Activated CD4-positive, alpha-beta memory T cell treated with anti-CD3 and anti-CD28 coated beads for 36 hours (primary cell): ENCODE results near the gene SGMS1. TPM values are rescaled to one million over a fixed set of nuclear protein-coding genes. Genes with fewer than 3 reads are reported as not detected.
"Not testable (repeated sequence)": the region's sequence is repeated elsewhere in the genome, so short reads cannot be mapped to it uniquely, and the experiment has no call there.

Experiments used
- CTCF ChIA-PET: fragments of 350-600 bp; sonication (Branson Sonifier 250); formaldehyde crosslinking; loops from one replicate; lab custom pipeline; 2021; ENCODE audit warnings: antibody characterized with exemption, inconsistent platforms; lab: Charles Lee
- POLR2A ChIA-PET: fragments of 350-600 bp; sonication (Branson Sonifier 250); formaldehyde crosslinking; loops from one replicate; lab custom pipeline; 2021; ENCODE audit warnings: antibody characterized with exemption; lab: Charles Lee
- DNase-seq: peaks from one replicate; pipeline ENCODE4 v3.0.0-alpha.2; 2020
- H3K27ac Mint-ChIP-seq: one replicate; pipeline ENCODE4 v1.8.0; 2021; ENCODE audit warnings: mixed read lengths
- H3K27me3 Mint-ChIP-seq: one replicate; pipeline ENCODE4 v1.8.0; 2021; ENCODE audit warnings: mixed read lengths
- H3K36me3 Mint-ChIP-seq: one replicate; pipeline ENCODE4 v1.8.0; 2021; ENCODE audit warnings: mixed read lengths
- H3K4me1 Mint-ChIP-seq: one replicate; pipeline ENCODE4 v1.8.0; 2021; ENCODE audit warnings: low read depth, mixed read lengths
- H3K4me3 Mint-ChIP-seq: one replicate; pipeline ENCODE4 v1.8.0; 2021; ENCODE audit warnings: mild to moderate bottlenecking, mixed read lengths
- H3K9me3 Mint-ChIP-seq: one replicate; pipeline ENCODE4 v1.8.0; 2021; ENCODE audit warnings: mixed read lengths
- intact Hi-C: fragments of 100-400 bp; cut with micrococcal nuclease; formaldehyde crosslinking; loops from one replicate; pipeline ENCODE4 v1.15.1; 2023
- total RNA-seq, 2 experiments: library from RNA; stranded (reverse); gene quantifications; one replicate each; pipeline ENCODE4 v1.2.3, GENCODE V29; 2021

SGMS1 gene
- total RNA-seq, 2 experiments from 2014 or later, result 6.8 to 7.2 TPM

DNA sequence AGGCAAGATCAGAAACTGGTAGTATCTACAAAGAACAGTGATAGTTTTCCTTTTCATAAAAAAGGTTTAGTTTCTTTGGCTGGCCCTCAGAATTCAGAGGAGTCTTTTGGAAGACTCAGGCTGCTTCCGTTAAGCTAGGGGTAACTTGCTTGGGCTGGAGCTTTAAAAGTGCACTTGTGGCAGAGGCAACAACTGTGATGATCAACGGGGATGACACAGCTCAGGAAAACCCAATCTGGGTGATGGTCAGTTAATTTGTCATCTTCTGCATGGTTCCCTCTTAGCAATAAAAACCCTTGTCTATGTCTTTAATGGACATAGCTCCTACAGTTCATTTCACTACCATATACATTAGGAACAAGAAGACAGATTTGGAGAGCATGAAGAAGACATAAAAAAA lies 46.7 kb downstream of the SGMS1 start:
- Mint-ChIP-seq H3K9me3 (no peaks in the 10 kb centered on the region), H3K36me3 (no peaks in the 10 kb centered on the region), H3K4me1 (peaks cover 60% of the 10 kb centered on the region), H3K27ac (no peak overlapping the region), H3K4me3 (no peak overlapping the region), H3K27me3 (no peaks in the 10 kb centered on the region)
- ChIA-PET POLR2A (interaction anchor here (1.0 kb wide), 1 partner anchor 28 kb away, joined by 3 read pairs; no protein-coding TSS in a partner anchor), CTCF (interaction anchor here (0.8 to 1.6 kb wide), 4 partner anchors 8 to 45 kb away, joined by 3 to 5 read pairs (median 4); no protein-coding TSS in a partner anchor)
- DNase-seq, result no peak
- intact Hi-C loops, result loop anchor here (5.0 kb wide), 1 partner anchor 45 kb away; the partner anchor contains the start of gene SGMS1

DNA sequence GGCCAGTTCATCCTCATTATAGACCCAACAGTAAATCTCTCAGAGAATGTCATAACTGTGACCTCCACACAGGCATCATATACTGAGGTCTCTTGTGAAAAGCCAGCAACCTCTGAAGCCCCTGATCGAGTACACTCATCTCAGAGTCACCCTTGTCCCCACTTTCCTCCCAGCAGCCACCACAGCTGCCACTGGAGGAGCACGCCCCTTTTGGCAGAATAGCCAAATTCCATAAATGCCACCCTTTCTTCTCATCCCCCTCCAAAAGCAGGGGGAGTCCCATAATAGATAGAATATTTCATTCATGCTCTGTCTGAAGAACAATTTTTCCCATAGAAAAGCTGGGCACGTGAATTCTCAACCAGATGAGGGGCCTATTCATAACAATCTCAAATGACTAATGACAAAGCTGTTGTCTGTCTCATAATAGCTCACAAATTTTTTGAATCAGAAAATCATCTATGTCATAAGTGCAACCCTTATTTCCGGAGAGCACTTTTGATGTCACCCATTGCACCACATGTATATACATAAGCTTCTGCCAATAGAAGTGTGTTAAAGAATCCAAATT lies 47.4 kb downstream of the SGMS1 start:
- Mint-ChIP-seq H3K27me3 (no peaks in the 10 kb centered on the region), H3K4me3 (no peak overlapping the region), H3K36me3 (no peaks in the 10 kb centered on the region), H3K9me3 (no peaks in the 10 kb centered on the region), H3K27ac (no peak overlapping the region), H3K4me1 (peaks cover 60% of the 10 kb centered on the region)
- DNase-seq, result no peak
- ChIA-PET POLR2A (no interaction called here), CTCF (interaction anchor here (0.9 to 1.6 kb wide), 2 partner anchors 23 to 46 kb away, joined by 5 read pairs; no protein-coding TSS in a partner anchor)
- intact Hi-C loops, result loop anchor here (1.0 to 5.0 kb wide), 2 partner anchors 36 to 46 kb away; partner anchors contain the start of gene SGMS1

DNA sequence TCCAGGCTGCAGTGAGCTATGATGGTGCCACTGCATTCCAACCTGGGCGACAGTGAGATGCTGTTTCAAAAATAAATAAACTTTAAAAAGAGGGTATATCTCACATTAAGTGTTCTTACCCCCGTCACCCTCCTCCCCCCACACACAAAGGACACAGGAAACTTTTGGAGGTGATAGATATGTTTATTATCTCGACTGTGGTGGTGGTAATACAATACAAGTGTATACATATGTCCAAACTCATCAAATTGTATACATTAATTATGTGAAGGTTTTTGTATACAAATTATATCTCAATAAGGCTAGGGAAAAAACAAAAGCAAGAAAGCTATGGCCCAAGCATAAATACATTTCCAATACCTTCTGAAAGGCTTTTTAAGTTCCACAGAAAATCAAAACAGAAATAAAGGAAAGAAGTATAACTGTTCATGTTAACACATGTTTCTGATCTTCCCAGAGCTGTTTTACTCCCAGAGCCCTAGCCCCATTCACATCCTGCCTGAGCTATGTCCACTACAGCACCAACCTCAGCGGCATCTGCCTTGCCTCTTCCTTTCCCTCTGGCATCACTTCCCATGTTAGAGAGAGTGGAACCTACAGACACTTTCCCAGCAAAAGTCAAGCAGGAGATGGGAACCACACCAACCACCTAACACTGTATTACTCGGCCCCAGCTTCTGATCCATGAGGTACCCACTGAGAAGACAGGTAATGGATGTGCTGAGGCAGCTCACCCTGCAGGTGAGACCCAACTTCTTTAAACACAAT lies 48.1 kb downstream of the SGMS1 start:
- intact Hi-C loops, result loop anchor here (1.0 to 5.0 kb wide), 2 partner anchors 35 to 47 kb away; partner anchors contain the start of gene SGMS1
- ChIA-PET POLR2A (no interaction called here), CTCF (interaction anchor here (0.9 to 1.6 kb wide), 3 partner anchors 22 to 46 kb away, joined by 3 to 5 read pairs (median 5); no protein-coding TSS in a partner anchor)
- no peak for DNase-seq
- Mint-ChIP-seq H3K36me3 (no peaks in the 10 kb centered on the region), H3K27ac (no peak overlapping the region), H3K4me3 (no peak overlapping the region), H3K27me3 (no peaks in the 10 kb centered on the region), H3K9me3 (no peaks in the 10 kb centered on the region), H3K4me1 (peaks cover 55% of the 10 kb centered on the region)

DNA sequence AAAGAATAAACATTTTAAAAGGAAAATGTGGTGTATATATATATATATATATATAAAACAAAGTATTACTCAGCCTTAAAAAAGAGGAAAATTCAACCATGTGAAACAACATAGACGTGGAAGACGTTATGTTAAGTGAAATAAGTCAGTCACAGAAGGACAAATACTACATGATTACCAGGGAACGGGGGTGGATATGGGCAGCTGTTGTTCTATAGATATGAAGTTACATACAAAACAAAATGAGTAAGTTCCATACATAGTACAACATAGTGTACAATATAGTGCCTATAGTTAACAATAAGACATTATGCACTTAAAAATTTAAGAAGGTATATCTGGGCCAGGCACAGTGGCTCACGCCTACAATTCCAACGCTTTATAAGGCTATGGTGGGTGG lies 48.8 kb downstream of the SGMS1 start:
- peaks cover 49% of the 10 kb centered on the region for H3K4me1 Mint-ChIP-seq
- H3K27ac Mint-ChIP-seq, result no peak overlapping the region
- ChIA-PET CTCF (interaction anchor here (1.4 kb wide), 1 partner anchor 21 kb away, joined by 3 read pairs; no protein-coding TSS in a partner anchor), POLR2A (no interaction called here)
- no peaks in the 10 kb centered on the region for H3K9me3 Mint-ChIP-seq
- no peaks in the 10 kb centered on the region for H3K36me3 Mint-ChIP-seq
- intact Hi-C loops, result loop anchor here (5.0 kb wide), 1 partner anchor 47 kb away; the partner anchor contains the start of gene SGMS1
- DNase-seq, result no peak
- no peaks in the 10 kb centered on the region for H3K27me3 Mint-ChIP-seq
- no peak overlapping the region for H3K4me3 Mint-ChIP-seq

DNA sequence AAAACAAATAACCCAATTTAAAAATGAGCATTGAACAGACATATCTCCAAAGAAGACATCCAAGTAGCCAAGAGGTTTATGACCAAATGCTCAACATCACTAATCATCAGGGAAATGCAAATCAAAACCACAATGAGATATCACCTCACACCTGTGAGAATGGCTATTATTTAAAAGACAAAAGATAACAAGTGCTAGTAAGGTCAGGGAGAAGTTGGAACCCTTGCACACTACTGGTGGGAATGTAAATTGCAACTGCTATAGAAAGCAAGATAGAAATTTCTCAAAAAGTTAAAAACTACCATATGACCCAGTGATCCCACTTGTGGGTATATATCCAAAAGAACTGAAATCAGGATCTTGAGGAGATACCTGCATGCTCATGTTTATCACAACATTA lies 49.5 kb downstream of the SGMS1 start:
- H3K4me1 Mint-ChIP-seq, result peaks cover 47% of the 10 kb centered on the region
- intact Hi-C loops, result no loop called here
- H3K4me3 Mint-ChIP-seq, result no peak overlapping the region
- POLR2A ChIA-PET, result no interaction called here
- H3K9me3 Mint-ChIP-seq, result no peaks in the 10 kb centered on the region
- H3K27ac Mint-ChIP-seq, result no peak overlapping the region
- no peaks in the 10 kb centered on the region for H3K36me3 Mint-ChIP-seq
- DNase-seq, result no peak
- CTCF ChIA-PET, result interaction anchor here (1.4 kb wide), 1 partner anchor 21 kb away, joined by 3 read pairs; no protein-coding TSS in a partner anchor
- H3K27me3 Mint-ChIP-seq, result no peaks in the 10 kb centered on the region

DNA sequence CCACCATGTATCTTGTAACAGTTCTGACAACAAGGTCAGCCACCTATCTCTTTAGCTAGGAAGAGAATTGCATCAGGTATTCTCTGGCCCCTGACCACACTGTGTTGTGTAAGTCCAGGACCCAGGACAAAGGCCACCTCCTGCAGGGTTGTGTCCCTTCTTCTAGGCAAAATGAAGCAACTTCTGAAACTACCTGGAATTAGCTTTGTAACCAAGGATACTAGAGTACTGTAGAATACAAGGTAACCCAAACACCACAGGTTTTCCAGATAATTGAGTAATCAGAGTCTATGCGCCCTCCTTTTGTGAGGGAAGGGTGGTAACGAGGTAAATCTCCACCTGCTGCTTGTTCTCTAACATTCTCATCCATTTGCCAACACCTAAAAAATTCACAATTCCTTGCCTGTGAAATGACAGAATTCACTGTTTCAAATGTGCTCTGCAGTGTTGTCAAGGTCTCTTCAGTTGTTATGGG lies 51.7 kb downstream of the SGMS1 start:
- Mint-ChIP-seq H3K36me3 (peaks cover 2% of the 10 kb centered on the region), H3K4me3 (no peak overlapping the region), H3K27me3 (no peaks in the 10 kb centered on the region), H3K4me1 (peaks cover 37% of the 10 kb centered on the region), H3K9me3 (no peaks in the 10 kb centered on the region), H3K27ac (no peak overlapping the region)
- POLR2A ChIA-PET, result no interaction called here
- DNase-seq, result no peak
- CTCF ChIA-PET, result no interaction called here
- intact Hi-C loops, result no loop called here

DNA sequence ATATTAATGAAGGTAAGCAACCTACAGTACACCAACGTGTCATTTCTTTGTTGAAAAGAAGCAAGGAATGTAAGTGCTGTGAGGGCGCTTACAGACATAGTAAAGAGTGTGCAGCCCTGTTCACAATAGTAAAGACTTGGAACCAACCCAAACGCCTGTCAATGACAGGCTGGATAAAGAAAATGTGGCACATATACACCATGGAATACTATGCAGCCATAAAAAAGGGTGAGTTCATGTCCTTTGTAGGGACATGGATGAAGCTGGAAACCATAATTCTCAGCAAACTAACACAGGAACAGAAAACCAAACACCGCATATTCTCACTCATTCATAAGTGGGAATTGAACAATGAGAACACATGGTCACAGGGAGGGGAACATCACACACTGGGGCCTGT lies 55.0 kb downstream of the SGMS1 start:
- intact Hi-C loops, DNase-seq, H3K4me3 Mint-ChIP-seq, H3K9me3 Mint-ChIP-seq, POLR2A ChIA-PET, H3K36me3 Mint-ChIP-seq, H3K27me3 Mint-ChIP-seq, H3K27ac Mint-ChIP-seq: not testable (repeated sequence)
- peaks cover 22% of the 10 kb centered on the region for H3K4me1 Mint-ChIP-seq
- CTCF ChIA-PET, result interaction anchor here (1.6 kb wide), 1 partner anchor 9 kb away, joined by 3 read pairs; no protein-coding TSS in a partner anchor

DNA sequence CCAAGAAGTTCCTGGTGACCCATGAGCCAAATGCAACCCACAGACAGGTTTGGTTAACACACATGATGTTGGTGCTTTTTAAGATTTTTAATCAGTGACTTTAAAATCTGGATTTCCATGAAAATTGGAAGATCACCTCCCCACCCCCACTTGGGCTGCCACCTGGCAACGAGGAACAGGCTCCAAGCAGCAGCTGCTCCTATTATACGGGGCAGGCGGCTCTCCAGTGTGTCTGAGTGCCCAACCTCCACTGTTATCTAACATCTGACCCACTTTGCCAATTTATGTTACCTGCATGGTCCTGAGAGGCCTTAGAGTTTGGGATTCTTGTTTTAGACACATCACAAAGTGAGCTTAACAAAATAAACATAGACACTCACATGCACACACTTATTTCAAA lies 56.4 kb downstream of the SGMS1 start:
- H3K4me3 Mint-ChIP-seq, result no peak overlapping the region
- DNase-seq, result no peak
- peaks cover 14% of the 10 kb centered on the region for H3K4me1 Mint-ChIP-seq
- no peak overlapping the region for H3K27ac Mint-ChIP-seq
- H3K36me3 Mint-ChIP-seq, result peaks cover 2% of the 10 kb centered on the region
- no peaks in the 10 kb centered on the region for H3K27me3 Mint-ChIP-seq
- H3K9me3 Mint-ChIP-seq, result no peaks in the 10 kb centered on the region
- intact Hi-C loops, result no loop called here
- ChIA-PET POLR2A (no interaction called here), CTCF (interaction anchor here (0.6 kb wide), 1 partner anchor 14 kb away, joined by 3 read pairs; no protein-coding TSS in a partner anchor)

DNA sequence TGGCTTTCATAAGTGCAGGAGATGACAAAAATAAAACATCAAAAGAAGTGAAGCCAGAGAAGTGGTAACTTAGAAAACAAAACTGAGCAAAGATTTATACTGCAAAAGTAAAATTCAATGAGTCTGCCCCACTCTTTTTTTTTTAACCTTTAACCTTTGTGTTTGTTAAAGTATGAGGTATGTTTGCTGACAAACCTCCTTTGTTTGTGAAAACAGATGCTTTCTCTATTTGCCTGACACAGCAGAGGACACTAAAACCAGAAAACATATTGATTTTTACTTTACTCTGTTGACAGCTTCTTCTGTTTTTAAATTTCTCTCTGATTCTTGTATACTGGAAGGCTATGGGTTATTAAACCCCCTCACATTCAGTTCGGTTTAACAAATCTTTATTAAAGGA lies 57.6 kb downstream of the SGMS1 start:
- CTCF ChIA-PET, result interaction anchor here (1.1 kb wide), 1 partner anchor 88 kb away, joined by 3 read pairs; no protein-coding TSS in a partner anchor
- H3K9me3 Mint-ChIP-seq, result no peaks in the 10 kb centered on the region
- H3K27ac Mint-ChIP-seq, result no peak overlapping the region
- no peak overlapping the region for H3K4me3 Mint-ChIP-seq
- H3K4me1 Mint-ChIP-seq, result peaks cover 8% of the 10 kb centered on the region
- H3K27me3 Mint-ChIP-seq, result no peaks in the 10 kb centered on the region
- POLR2A ChIA-PET, result no interaction called here
- DNase-seq, result no peak
- intact Hi-C loops, result no loop called here
- peaks cover 2% of the 10 kb centered on the region for H3K36me3 Mint-ChIP-seq

DNA sequence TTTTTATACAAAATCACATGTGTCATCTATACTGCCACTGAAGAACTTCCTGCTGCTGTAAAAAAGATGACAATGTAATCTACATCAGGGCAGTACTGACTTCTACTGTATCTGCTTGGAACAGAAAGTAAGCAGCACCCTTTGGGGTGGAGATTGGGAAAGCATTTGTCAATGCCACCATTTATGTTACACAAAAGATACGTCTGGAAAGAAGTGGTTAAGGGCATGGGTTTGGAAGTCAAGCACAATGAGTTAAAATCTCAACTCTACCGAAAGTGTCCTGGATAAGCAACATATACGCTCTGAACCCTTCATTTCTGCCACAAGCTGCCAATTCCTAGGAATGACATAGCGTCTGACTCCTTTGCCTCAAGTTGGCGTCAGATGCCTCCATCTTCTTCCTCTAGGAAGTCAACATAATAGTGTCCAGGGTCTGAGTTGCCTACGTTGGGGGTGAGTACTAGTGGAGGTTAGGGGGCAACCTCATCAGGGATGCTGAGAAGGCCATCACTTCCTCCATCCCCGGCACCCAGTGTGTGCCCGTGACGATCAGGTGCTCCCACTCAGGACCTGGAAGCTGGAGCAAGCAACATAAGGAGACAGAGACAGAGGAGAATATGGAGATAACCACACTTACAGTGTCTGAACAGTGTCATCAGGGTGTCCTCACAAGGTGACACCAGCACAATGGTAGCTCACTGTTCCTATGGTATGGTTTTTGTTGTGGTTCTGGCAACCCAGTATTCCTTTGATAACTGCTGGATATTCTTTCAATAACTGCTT lies 58.3 kb downstream of the SGMS1 start:
- Mint-ChIP-seq H3K4me1 (peaks cover 8% of the 10 kb centered on the region), H3K36me3 (peaks cover 2% of the 10 kb centered on the region), H3K27ac (no peak overlapping the region), H3K27me3 (no peaks in the 10 kb centered on the region), H3K4me3 (no peak overlapping the region), H3K9me3 (no peaks in the 10 kb centered on the region)
- no peak for DNase-seq
- POLR2A ChIA-PET, result no interaction called here
- intact Hi-C loops, result no loop called here
- CTCF ChIA-PET, result interaction anchor here (1.1 kb wide), 1 partner anchor 88 kb away, joined by 3 read pairs; no protein-coding TSS in a partner anchor

DNA sequence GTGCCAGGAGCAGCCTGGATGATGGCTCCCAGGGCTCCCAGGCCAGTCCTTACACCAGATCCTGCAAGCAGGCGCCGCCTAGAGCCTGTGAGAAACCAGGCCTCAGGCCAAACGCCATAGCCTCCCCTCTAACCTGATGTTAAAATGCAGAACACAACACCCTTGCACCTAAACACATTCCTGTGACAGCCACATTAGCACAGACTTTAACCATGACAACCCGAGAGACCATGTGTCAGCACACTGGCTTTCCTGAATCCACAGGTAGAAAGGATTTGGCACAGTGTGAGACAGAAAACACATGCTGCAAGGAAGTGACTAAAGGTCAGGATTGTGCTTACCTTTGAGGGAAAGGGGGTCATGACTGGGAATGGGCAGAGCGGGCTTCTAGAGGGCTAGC lies 59.9 kb downstream of the SGMS1 start:
- Mint-ChIP-seq H3K27me3 (no peaks in the 10 kb centered on the region), H3K4me3 (no peak overlapping the region), H3K4me1 (peaks cover 8% of the 10 kb centered on the region), H3K36me3 (peaks cover 2% of the 10 kb centered on the region), H3K27ac (no peak overlapping the region), H3K9me3 (no peaks in the 10 kb centered on the region)
- intact Hi-C loops, result loop anchor here (5.0 kb wide), 2 partner anchors 58 to 328 kb away; partner anchors contain the start of gene SGMS1
- ChIA-PET CTCF (no interaction called here), POLR2A (no interaction called here)
- no peak for DNase-seq
